HepG2 (cell line): ENCODE results near the gene CSNK2A2. TPM values are rescaled to one million over a fixed set of nuclear protein-coding genes. Genes with fewer than 3 reads are reported as not detected.

Source experiments
- ATAC-seq: fragments of 200-7000 bp; cut with Tn5 transposase; 3 replicates; pipeline ENCODE4 v1.9.1; 2020; ENCODE audit warnings: mild to moderate bottlenecking, moderate library complexity
- BruUV-seq: library from RNA; stranded (reverse); fragments of 400-500 nt; replicated peaks from 2 replicates; lab custom pipeline; 2021; lab: Mats Ljungman, UMichigan
- CTCF ChIA-PET: fragments of 300-600 bp; formaldehyde crosslinking; extraction: SDS; loops from one replicate; lab custom pipeline; 2021; ENCODE audit warnings: low total read pairs, inconsistent platforms, low intra/inter-chr PET ratio; lab: Yijun Ruan, JAX
- POLR2A ChIA-PET: fragments of 350-600 bp; sonication (Branson Sonifier 250); formaldehyde crosslinking; loops from one replicate; lab custom pipeline; 2020; ENCODE audit warnings: antibody characterized with exemption, inconsistent platforms; lab: Yijun Ruan, JAX
- DNase-seq: peaks from one replicate; pipeline ENCODE4 v3.0.0-alpha.2; 2015; ENCODE audit warnings: low spot score
- FAIRE-seq: peaks from 3 replicates; lab custom pipeline; 2011; peaks lifted over from hg19 to GRCh38; lab: Jason Lieb, UNC
- H2AFZ ChIP-seq: one replicate; pipeline ENCODE4 v1.6.1; 2011; ENCODE audit warnings: low read length, inconsistent platforms
- H3K27ac ChIP-seq: fragments of 300-600 bp; 3 replicates; pipeline ENCODE4 v1.8.0; 2011; ENCODE audit warnings: mixed run types, mild to moderate bottlenecking, mixed read lengths, low read length, inconsistent platforms; ENCODE audit not compliant: insufficient read depth; ENCODE audit errors: extremely low read length
- H3K27me3 ChIP-seq, 2 experiments: fragments of 200-600 bp in 1 of 2; 2 replicates in 1 of 2; 3 replicates in 1 of 2; pipeline versions ENCODE4 v1.6.0 to v1.8.0; 2011; ENCODE audit warnings: low read length in 2 of 2, mild to moderate bottlenecking in 2 of 2, moderate library complexity in 2 of 2, inconsistent platforms in 1 of 2; ENCODE audit not compliant: insufficient read depth in 2 of 2, control insufficient read depth in 1 of 2
- H3K36me3 ChIP-seq, 2 experiments: fragments of 200-600 bp in 1 of 2; replicated peaks in 1 of 2; 2 replicates in 1 of 2; 3 replicates in 1 of 2; pipeline versions ENCODE4 v1.5.1 to v1.8.0; 2011; ENCODE audit warnings: low read length in 2 of 2, inconsistent platforms in 1 of 2; ENCODE audit not compliant: insufficient read depth in 2 of 2, control insufficient read depth in 1 of 2
- H3K4me1 ChIP-seq: 2 replicates; pipeline ENCODE4 v1.5.1; 2012; ENCODE audit warnings: low read length, inconsistent platforms; ENCODE audit not compliant: insufficient read depth
- H3K4me2 ChIP-seq: 2 replicates; pipeline ENCODE4 v1.6.0; 2011; ENCODE audit warnings: low read depth, low read length, inconsistent platforms
- H3K4me3 ChIP-seq, 3 experiments: fragments of 200-600 bp in 1 of 3; sonication (generic), shearing (Covaris generic) in 1 of 3; replicated peaks in 1 of 3; 2 replicates each; pipeline ENCODE4 v1.5.1; 2011 to 2016; ENCODE audit warnings: low read length in 3 of 3, inconsistent platforms in 2 of 3, low read depth in 2 of 3, mild to moderate bottlenecking in 2 of 3, control low read depth in 1 of 3, mixed read lengths in 1 of 3; ENCODE audit not compliant: insufficient read depth in 1 of 3
- H3K79me2 ChIP-seq: one replicate; pipeline ENCODE4 v1.6.1; 2011; ENCODE audit warnings: low read length, inconsistent platforms; ENCODE audit not compliant: insufficient read depth
- H3K9ac ChIP-seq: 2 replicates; pipeline ENCODE4 v1.6.0; 2011; ENCODE audit warnings: mild to moderate bottlenecking, low read depth, low read length, inconsistent platforms; ENCODE audit not compliant: insufficient read depth
- H3K9me3 ChIP-seq: 2 replicates; pipeline ENCODE4 v1.5.1; 2012; ENCODE audit warnings: mild to moderate bottlenecking, low read length
- H4K20me1 ChIP-seq: 2 replicates; pipeline ENCODE4 v1.6.0; 2011; ENCODE audit warnings: inconsistent platforms, mild to moderate bottlenecking, low read length, moderate library complexity; ENCODE audit not compliant: insufficient read depth
- ARNT ChIP-seq: fragments of 450-650 bp; IDR thresholded peaks from 2 replicates; pipeline ENCODE4 v1.6.1; 2017
- ASH2L ChIP-seq: fragments of 300-600, 200-600 bp; sonication (generic); IDR thresholded peaks from 2 replicates; pipeline ENCODE4 v1.7.0; 2017; ENCODE audit warnings: low read depth, mild to moderate bottlenecking, moderate library complexity, mixed read lengths, low read length; ENCODE audit not compliant: insufficient read length
- FOSL1 ChIP-seq: sonication (generic); formaldehyde crosslinking; IDR thresholded peaks from 2 replicates; pipeline ENCODE4 v1.9.0; 2021; ENCODE audit warnings: missing genetic modification reagents, borderline replicate concordance
- KDM4B ChIP-seq: sonication (generic); formaldehyde crosslinking; IDR thresholded peaks from 2 replicates; pipeline ENCODE4 v1.4.0; 2020; ENCODE audit warnings: missing genetic modification reagents
- KMT2B ChIP-seq: IDR thresholded peaks from 2 replicates; pipeline ENCODE4 v1.6.1; 2016; ENCODE audit warnings: missing genetic modification reagents, missing compliant biosample characterization
- NFAT5 ChIP-seq: sonication (generic); formaldehyde crosslinking; IDR thresholded peaks from 2 replicates; pipeline ENCODE4 v1.4.0; 2020; ENCODE audit warnings: missing genetic modification reagents
- NR2F1 ChIP-seq, 2 experiments: fragments of 450-650 bp in 1 of 2; formaldehyde crosslinking in 1 of 2; IDR thresholded peaks; 2 replicates each; pipeline versions ENCODE4 v1.5.0 to v1.6.1; 2016 to 2020; ENCODE audit warnings: mild to moderate bottlenecking in 1 of 2, missing compliant biosample characterization in 1 of 2, missing genetic modification reagents in 1 of 2, moderate library complexity in 1 of 2
- PRDM10 ChIP-seq: sonication (generic); formaldehyde crosslinking; IDR thresholded peaks from 2 replicates; pipeline ENCODE4 v1.4.0; 2020; ENCODE audit warnings: low read depth, missing genetic modification reagents
- SNRNP70 ChIP-seq: fragments of 200-400 bp; formaldehyde crosslinking; IDR thresholded peaks from 2 replicates; pipeline ENCODE4 v1.6.1; 2017; ENCODE audit warnings: mild to moderate bottlenecking, low read depth, low read length, moderate library complexity
- TAF15 ChIP-seq: fragments of 200-400 bp; formaldehyde crosslinking; IDR thresholded peaks from one replicate; pipeline ENCODE4 v1.6.1; 2018; ENCODE audit warnings: mild to moderate bottlenecking, low read depth, low read length; ENCODE audit not compliant: poor library complexity, severe bottlenecking
- TRIM24 ChIP-seq: sonication (generic); formaldehyde crosslinking; IDR thresholded peaks from 2 replicates; pipeline ENCODE4 v1.8.0; 2022; ENCODE audit warnings: mild to moderate bottlenecking, missing genetic modification reagents
- ZNF232 ChIP-seq: sonication (generic); formaldehyde crosslinking; IDR thresholded peaks from 2 replicates; pipeline ENCODE4 v1.4.0; 2020; ENCODE audit warnings: missing genetic modification reagents, borderline replicate concordance
- ZNF275 ChIP-seq: sonication (generic); formaldehyde crosslinking; IDR thresholded peaks from 2 replicates; pipeline ENCODE4 v1.8.0; 2022; ENCODE audit warnings: missing genetic modification reagents, mild to moderate bottlenecking, inconsistent platforms, borderline replicate concordance
- ZNF317 ChIP-seq: sonication (generic); formaldehyde crosslinking; IDR thresholded peaks from 2 replicates; pipeline ENCODE4 v1.5.0; 2020; ENCODE audit warnings: mild to moderate bottlenecking, missing genetic modification reagents
- ZNF776 ChIP-seq: sonication (generic); formaldehyde crosslinking; IDR thresholded peaks from 2 replicates; pipeline ENCODE4 v1.4.0; 2020; ENCODE audit warnings: mild to moderate bottlenecking, missing genetic modification reagents
- WGBS: methylation state at CpG from one replicate; pipeline ENCODE4 v1.1.6; 2017; ENCODE audit warnings: low lambda C conversion rate; 5-methylcytosine and 5-hydroxymethylcytosine counted together
- in situ Hi-C: cut with HindIII; loops from 2 replicates; pipeline ENCODE4 v1.10.0; 2017; ENCODE audit warnings: low pct_unique_long_range_greater_than_20kb; ENCODE audit not compliant: extremely low pct_ligation_motif_present
- intact Hi-C: fragments of 100-400 bp; cut with micrococcal nuclease; formaldehyde crosslinking; loops from one replicate; pipeline ENCODE4 v1.10.0; 2022; ENCODE audit not compliant: unreplicated experiment
- polyA plus RNA-seq, 8 experiments: library from polyadenylated mRNA; depleted of rRNA in 3 of 8; stranded (reverse) in 7 of 8; unstranded in 1 of 8; fragments of >200 nt; fragmentation: Illumina TruSeq in 4 of 8; extraction: Trizol in 4 of 8; gene quantifications; 2 replicates each; pipeline versions ENCODE4 v1.2.1 to v1.2.3, GENCODE V29; 2011 to 2016; ENCODE audit warnings: low read depth in 4 of 8, missing spikeins in 1 of 8, mixed read lengths in 1 of 8; ENCODE audit not compliant: insufficient read depth in 1 of 8
- total RNA-seq, 5 experiments: library from RNA; depleted of rRNA; stranded (reverse); fragments of >200 nt; fragmentation: Illumina TruSeq; extraction: Trizol; gene quantifications; 2 replicates each; pipeline ENCODE4 v1.2.3, GENCODE V29; 2016; ENCODE audit warnings: low read depth in 1 of 5

The CSNK2A2 gene
- total and polyA plus RNA-seq, 2 of the 13 experiments (the other 11 are each of a cell fraction or from before 2014, with no cell fraction given): 46.4 to 56.9 TPM

GRCh38 chr16:58154345-58154744 lies 43.6 kb downstream of the CSNK2A2 start:
- H3K4me2 ChIP-seq: no peak overlapping the region
- POLR2A ChIA-PET: no interaction called here
- no peaks in the 10 kb centered on the region for H3K79me2 ChIP-seq
- in situ Hi-C loops: no loop called here
- no peak overlapping the region for H3K4me3 ChIP-seq
- DNase-seq (no peak), ATAC-seq (no peak), FAIRE-seq (no peak)
- no TSS peak for BruUV-seq
- no peaks in the 10 kb centered on the region for H3K27me3 ChIP-seq
- H3K36me3 ChIP-seq: peaks cover 0 to 2% of the 10 kb centered on the region in 2 experiments; a peak in 2 of 5 replicates
- no peaks in the 10 kb centered on the region for H4K20me1 ChIP-seq
- intact Hi-C loops: no loop called here
- H3K4me1 ChIP-seq: peaks cover 9% of the 10 kb centered on the region
- H2AFZ ChIP-seq: no peak overlapping the region
- 78% methylated on average over 2 of the region's 2 CpGs for WGBS
- CTCF ChIA-PET: no interaction called here
- no peak overlapping the region for H3K27ac ChIP-seq
- H3K9me3 ChIP-seq: no peaks in the 10 kb centered on the region
- H3K9ac ChIP-seq: no peak overlapping the region
- TF ChIP-seq ASH2L (no peak), ZNF776 (CRISPR knock-in tag) (no peak), ARNT (no peak), FOSL1 (CRISPR knock-in tag) (no peak), ZNF275 (CRISPR knock-in tag) (no peak), ZNF317 (CRISPR knock-in tag) (no peak), TRIM24 (CRISPR knock-in tag) (no peak), ZNF232 (CRISPR knock-in tag) (no peak), KMT2B (CRISPR knock-in tag) (no peak), TAF15 (no peak), PRDM10 (CRISPR knock-in tag) (no peak), SNRNP70 (no peak), NR2F1 (CRISPR knock-in tag; IDR thresholded peaks at IDR 0.05) (no peak), KDM4B (CRISPR knock-in tag) (no peak), NFAT5 (CRISPR knock-in tag) (no peak)
